Measurements from ENCODE around the gene PLEKHN1.

The PLEKHN1 gene

DNA sequence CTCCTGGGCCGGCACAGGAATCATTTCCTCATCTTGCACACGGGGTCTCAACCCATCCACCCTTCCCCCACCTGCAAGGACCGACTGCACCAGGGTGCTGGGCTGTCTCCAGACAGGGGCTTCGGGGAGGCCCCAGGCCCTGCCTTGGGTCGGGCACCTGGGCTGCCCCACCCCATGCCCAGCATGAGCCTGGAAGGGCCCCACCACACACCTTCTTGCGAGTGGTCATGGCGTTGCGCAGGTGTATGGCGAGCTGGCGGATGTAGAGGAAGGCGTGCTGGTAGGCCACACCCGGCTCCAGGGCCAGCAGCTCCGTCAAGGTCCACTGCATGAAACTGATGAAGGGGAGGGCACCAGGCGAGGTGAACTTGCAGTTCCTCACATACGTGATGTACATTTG lies 14.1 kb upstream of the PLEKHN1 start:
- Histone ChIP-seq H3K23ac (ENCODE audit: low read length) (no peak overlapping the region), H3K4me2 (ENCODE audit: low read length) (no peak overlapping the region), H3K9me3 (ENCODE audit: insufficient read depth, low read depth, low read length) (peaks cover 6% of the 10 kb centered on the region), H3K18ac (ENCODE audit: low read length) (no peak overlapping the region), H3K4me1 (ENCODE audit: control insufficient read depth in 1 of 2, insufficient read depth in 2 of 2, low read length in 2 of 2) (no peaks in the 10 kb centered on the region), H3K27me3 (ENCODE audit: insufficient read depth, low read length) (no peaks in the 10 kb centered on the region), H3K27ac (ENCODE audit: low read depth, low read length) (no peak overlapping the region), H3K79me2 (ENCODE audit: control insufficient read depth, insufficient read depth, low read length, poor library complexity) (no peaks in the 10 kb centered on the region), H3K4me3 (ENCODE audit: low read depth, low read length) (no peak overlapping the region), H3K4ac (ENCODE audit: low read depth, low read length) (no peak overlapping the region), H2AK5ac (ENCODE audit: low read length) (no peak overlapping the region), H4K8ac (ENCODE audit: low read depth, low read length) (no peak overlapping the region), H3K14ac (ENCODE audit: low read length) (no peak overlapping the region), H3K36me3 (ENCODE audit: control insufficient read depth in 1 of 2, insufficient read depth in 2 of 2, low read length in 2 of 2) (peaks cover 99% of the 10 kb centered on the region in 2 experiments), H2BK5ac (ENCODE audit: low read depth, low read length, poor library complexity) (no peak overlapping the region), H3K9ac (ENCODE audit: low read length) (no peak overlapping the region), H2AFZ (ENCODE audit: insufficient read depth, low read length, poor library complexity) (no peak overlapping the region), H2BK120ac (ENCODE audit: insufficient read depth, low read length, poor library complexity) (no peak overlapping the region), H3K79me1 (ENCODE audit: low read length) (no peaks in the 10 kb centered on the region), H4K12ac (ENCODE audit: low read depth, low read length) (no peak overlapping the region), H4K91ac (ENCODE audit: low read depth, low read length) (no peak overlapping the region), H2BK12ac (ENCODE audit: low read length) (no peak overlapping the region)
- no CpG with 5 or more reads among the region's 15 CpGs for WGBS (ENCODE audit: extremely low coverage, insufficient coverage, insufficient read length)
- DNase-seq: no peak

DNA sequence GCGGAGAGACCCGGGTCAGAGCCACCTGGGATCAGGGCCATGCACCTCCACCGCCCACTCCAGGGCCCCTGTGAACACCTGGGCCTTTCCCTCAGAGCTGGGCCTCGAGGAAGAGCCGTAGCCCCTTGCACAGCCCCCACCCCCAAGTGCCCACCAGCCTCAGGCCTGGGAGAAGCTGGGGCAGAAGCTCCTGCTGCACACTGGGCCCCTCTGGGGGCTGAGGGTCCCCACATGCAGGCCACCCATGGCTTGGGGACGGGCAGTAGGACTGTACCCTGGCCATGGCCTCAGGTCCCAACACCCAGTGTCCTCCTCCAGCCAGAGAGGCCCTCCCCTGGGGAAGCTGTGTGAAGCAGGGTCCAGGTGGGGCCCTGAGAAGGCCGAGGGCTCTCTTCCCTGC lies 13.7 kb upstream of the PLEKHN1 start:
- H3K9me3 ChIP-seq (ENCODE audit: insufficient read depth, low read depth, low read length): peaks cover 6% of the 10 kb centered on the region
- no peak overlapping the region for H3K27ac ChIP-seq (ENCODE audit: low read depth, low read length)
- H3K4me2 ChIP-seq (ENCODE audit: low read length): no peak overlapping the region
- H2AK5ac ChIP-seq (ENCODE audit: low read length): no peak overlapping the region
- no peaks in the 10 kb centered on the region for H3K27me3 ChIP-seq (ENCODE audit: insufficient read depth, low read length)
- H3K36me3 ChIP-seq (ENCODE audit: control insufficient read depth in 1 of 2, insufficient read depth in 2 of 2, low read length in 2 of 2): peaks cover 95 to 98% of the 10 kb centered on the region in 2 experiments
- H4K8ac ChIP-seq (ENCODE audit: low read depth, low read length): no peak overlapping the region
- no peak overlapping the region for H3K23ac ChIP-seq (ENCODE audit: low read length)
- no peak overlapping the region for H2AFZ ChIP-seq (ENCODE audit: insufficient read depth, low read length, poor library complexity)
- H4K12ac ChIP-seq (ENCODE audit: low read depth, low read length): no peak overlapping the region
- no peaks in the 10 kb centered on the region for H3K4me1 ChIP-seq (ENCODE audit: control insufficient read depth in 1 of 2, insufficient read depth in 2 of 2, low read length in 2 of 2)
- H3K4ac ChIP-seq (ENCODE audit: low read depth, low read length): no peak overlapping the region
- H3K4me3 ChIP-seq (ENCODE audit: low read depth, low read length): no peak overlapping the region
- H3K14ac ChIP-seq (ENCODE audit: low read length): no peak overlapping the region
- H2BK12ac ChIP-seq (ENCODE audit: low read length): no peak overlapping the region
- H3K79me2 ChIP-seq (ENCODE audit: control insufficient read depth, insufficient read depth, low read length, poor library complexity): no peaks in the 10 kb centered on the region
- H4K91ac ChIP-seq (ENCODE audit: low read depth, low read length): no peak overlapping the region
- no peak for DNase-seq
- H2BK5ac ChIP-seq (ENCODE audit: low read depth, low read length, poor library complexity): no peak overlapping the region
- H3K79me1 ChIP-seq (ENCODE audit: low read length): no peaks in the 10 kb centered on the region
- H3K18ac ChIP-seq (ENCODE audit: low read length): no peak overlapping the region
- WGBS (ENCODE audit: extremely low coverage, insufficient coverage, insufficient read length): no CpG with 5 or more reads among the region's 7 CpGs
- no peak overlapping the region for H2BK120ac ChIP-seq (ENCODE audit: insufficient read depth, low read length, poor library complexity)
- H3K9ac ChIP-seq (ENCODE audit: low read length): no peak overlapping the region

DNA sequence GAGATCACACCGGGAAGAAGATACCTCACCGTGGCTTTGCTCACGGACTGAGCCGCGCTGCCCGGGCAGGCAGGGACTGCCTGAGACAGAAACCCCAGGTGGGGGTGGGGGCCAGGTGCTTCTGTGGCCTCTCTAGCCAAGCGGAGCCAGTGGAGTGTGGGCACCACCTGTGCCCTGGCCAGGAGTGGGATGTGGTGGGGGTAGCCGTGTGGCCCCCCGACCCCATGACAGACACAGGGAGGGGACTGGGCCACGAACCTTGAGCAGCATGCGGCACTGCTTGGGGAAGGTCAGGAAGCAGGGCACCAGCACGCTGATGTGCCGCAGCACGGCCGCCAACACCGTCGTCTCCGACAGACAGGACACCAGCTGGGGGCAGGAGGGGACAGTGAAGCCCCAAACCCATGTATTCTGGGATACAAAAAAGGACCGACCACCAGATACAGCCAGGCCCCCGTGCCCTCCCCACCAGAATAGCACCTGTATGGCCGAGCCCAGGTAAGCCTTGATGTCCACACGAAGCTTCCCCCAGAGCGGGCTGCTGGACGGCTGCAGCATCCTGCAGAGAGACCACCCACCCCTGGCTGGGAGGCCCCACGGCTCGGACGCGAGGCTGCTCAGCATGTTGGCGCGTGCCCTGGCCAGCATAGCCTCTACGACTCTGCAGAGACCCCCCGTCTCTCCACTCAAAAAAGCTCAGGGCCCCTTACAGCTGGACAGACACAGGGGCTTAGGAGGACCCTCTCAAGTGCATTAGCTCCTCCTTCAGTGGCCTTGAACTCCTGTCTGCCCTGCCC lies 12.6 kb upstream of the PLEKHN1 start:
- peaks cover 84 to 87% of the 10 kb centered on the region in 2 experiments for H3K36me3 ChIP-seq (ENCODE audit: control insufficient read depth in 1 of 2, insufficient read depth in 2 of 2, low read length in 2 of 2)
- no CpG with 5 or more reads among the region's 32 CpGs for WGBS (ENCODE audit: extremely low coverage, insufficient coverage, insufficient read length)
- H3K27ac ChIP-seq (ENCODE audit: low read depth, low read length): no peak overlapping the region
- no peak overlapping the region for H2BK12ac ChIP-seq (ENCODE audit: low read length)
- H3K79me1 ChIP-seq (ENCODE audit: low read length): peaks cover 1% of the 10 kb centered on the region
- no peak overlapping the region for H4K91ac ChIP-seq (ENCODE audit: low read depth, low read length)
- no peak overlapping the region for H3K4me2 ChIP-seq (ENCODE audit: low read length)
- no peak overlapping the region for H4K12ac ChIP-seq (ENCODE audit: low read depth, low read length)
- no peak overlapping the region for H3K4ac ChIP-seq (ENCODE audit: low read depth, low read length)
- peaks cover 2% of the 10 kb centered on the region for H3K79me2 ChIP-seq (ENCODE audit: control insufficient read depth, insufficient read depth, low read length, poor library complexity)
- H3K9ac ChIP-seq (ENCODE audit: low read length): no peak overlapping the region
- H3K27me3 ChIP-seq (ENCODE audit: insufficient read depth, low read length): no peaks in the 10 kb centered on the region
- DNase-seq: no peak
- H3K23ac ChIP-seq (ENCODE audit: low read length): no peak overlapping the region
- H2BK5ac ChIP-seq (ENCODE audit: low read depth, low read length, poor library complexity): no peak overlapping the region
- no peak overlapping the region for H2AFZ ChIP-seq (ENCODE audit: insufficient read depth, low read length, poor library complexity)
- H4K8ac ChIP-seq (ENCODE audit: low read depth, low read length): no peak overlapping the region
- no peak overlapping the region for H3K18ac ChIP-seq (ENCODE audit: low read length)
- no peak overlapping the region for H3K14ac ChIP-seq (ENCODE audit: low read length)
- peaks cover 0 to 4% of the 10 kb centered on the region in 2 experiments for H3K4me1 ChIP-seq (ENCODE audit: control insufficient read depth in 1 of 2, insufficient read depth in 2 of 2, low read length in 2 of 2)
- H3K9me3 ChIP-seq (ENCODE audit: insufficient read depth, low read depth, low read length): peaks cover 6% of the 10 kb centered on the region
- H3K4me3 ChIP-seq (ENCODE audit: low read depth, low read length): no peak overlapping the region
- H2BK120ac ChIP-seq (ENCODE audit: insufficient read depth, low read length, poor library complexity): no peak overlapping the region
- no peak overlapping the region for H2AK5ac ChIP-seq (ENCODE audit: low read length)

DNA sequence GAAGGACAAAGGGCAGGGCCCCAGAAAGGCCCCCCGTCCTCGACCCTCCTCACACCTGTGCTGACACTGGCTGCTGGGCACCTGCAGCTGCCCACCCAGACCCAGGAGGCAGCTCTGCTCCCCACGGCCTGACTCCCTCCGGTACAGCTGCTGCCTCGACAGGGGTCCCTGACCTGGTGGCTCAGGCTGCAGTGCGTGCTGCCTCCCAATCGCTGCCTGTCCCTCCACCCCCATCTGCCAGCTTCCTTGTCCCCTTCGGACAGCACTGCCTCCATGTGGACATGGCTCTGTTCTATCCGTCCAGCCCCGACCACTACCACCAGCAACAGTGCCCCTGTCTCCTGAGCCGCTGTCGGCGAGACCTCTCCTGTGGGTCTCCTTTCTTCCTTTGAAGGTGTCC lies 11.4 kb upstream of the PLEKHN1 start:
- Histone ChIP-seq H3K9ac (ENCODE audit: low read length) (no peak overlapping the region), H2AK5ac (ENCODE audit: low read length) (no peak overlapping the region), H3K4me2 (ENCODE audit: low read length) (no peak overlapping the region), H2BK120ac (ENCODE audit: insufficient read depth, low read length, poor library complexity) (no peak overlapping the region), H3K4ac (ENCODE audit: low read depth, low read length) (no peak overlapping the region), H3K79me1 (ENCODE audit: low read length) (peaks cover 4% of the 10 kb centered on the region), H4K91ac (ENCODE audit: low read depth, low read length) (no peak overlapping the region), H3K18ac (ENCODE audit: low read length) (no peak overlapping the region), H2BK12ac (ENCODE audit: low read length) (no peak overlapping the region), H3K79me2 (ENCODE audit: control insufficient read depth, insufficient read depth, low read length, poor library complexity) (peaks cover 5% of the 10 kb centered on the region), H4K8ac (ENCODE audit: low read depth, low read length) (no peak overlapping the region), H3K4me3 (ENCODE audit: low read depth, low read length) (no peak overlapping the region), H2AFZ (ENCODE audit: insufficient read depth, low read length, poor library complexity) (no peak overlapping the region), H3K27me3 (ENCODE audit: insufficient read depth, low read length) (no peaks in the 10 kb centered on the region), H4K12ac (ENCODE audit: low read depth, low read length) (no peak overlapping the region), H3K27ac (ENCODE audit: low read depth, low read length) (no peak overlapping the region), H3K23ac (ENCODE audit: low read length) (no peak overlapping the region), H2BK5ac (ENCODE audit: low read depth, low read length, poor library complexity) (no peak overlapping the region), H3K4me1 (ENCODE audit: control insufficient read depth in 1 of 2, insufficient read depth in 2 of 2, low read length in 2 of 2) (peaks cover 0 to 9% of the 10 kb centered on the region in 2 experiments), H3K14ac (ENCODE audit: low read length) (no peak overlapping the region), H3K36me3 (ENCODE audit: control insufficient read depth in 1 of 2, insufficient read depth in 2 of 2, low read length in 2 of 2) (peaks cover 72 to 75% of the 10 kb centered on the region in 2 experiments), H3K9me3 (ENCODE audit: insufficient read depth, low read depth, low read length) (peaks cover 6% of the 10 kb centered on the region)
- no peak for DNase-seq
- no CpG with 5 or more reads among the region's 13 CpGs for WGBS (ENCODE audit: extremely low coverage, insufficient coverage, insufficient read length)

Data from trophoblast cell (in vitro differentiated cells and primary cell).